Kidney (tissue), 14 donors: ENCODE data around the gene BAZ1A. TPM values are rescaled to one million over a fixed set of nuclear protein-coding genes. Genes with fewer than 3 reads are reported as not detected.
A peak's percentile ranks its signal among the peaks of the same experiment; 100 is the strongest.

Experiments used
- DNase-seq, 5 donors: peaks; one replicate each; pipeline ENCODE4 v3.0.0-alpha.2; 2013 to 2020
- FAIRE-seq: peaks from 2 replicates; lab custom pipeline; 2012; peaks lifted over from hg19 to GRCh38; lab: Jason Lieb, UNC
- H3K27ac ChIP-seq, 2 donors: one replicate each; pipeline ENCODE4 v1.7.0; 2013; ENCODE audit warnings: low read depth in 2 of 2, low read length in 2 of 2, inconsistent platforms in 1 of 2
- H3K27me3 ChIP-seq: one replicate; pipeline ENCODE4 v1.7.1; 2013; ENCODE audit warnings: low read length, inconsistent platforms; ENCODE audit not compliant: control insufficient read depth, insufficient read depth
- H3K36me3 ChIP-seq, 3 donors: one replicate each; pipeline versions ENCODE4 v1.7.0 to v1.7.1; 2013; ENCODE audit warnings: low read length in 3 of 3, control low read depth in 1 of 3, inconsistent platforms in 1 of 3; ENCODE audit not compliant: insufficient read depth in 3 of 3, control insufficient read depth in 2 of 3
- H3K4me1 ChIP-seq, 3 donors: one replicate each; pipeline versions ENCODE4 v1.7.0 to v1.7.1; 2013; ENCODE audit warnings: low read length in 3 of 3, inconsistent platforms in 1 of 3, low read depth in 1 of 3; ENCODE audit not compliant: control insufficient read depth in 2 of 3, insufficient read depth in 2 of 3
- H3K4me3 ChIP-seq, 3 donors: one replicate each; pipeline versions ENCODE4 v1.7.0 to v1.8.1; 2013; ENCODE audit warnings: low read length in 3 of 3, control low read depth in 1 of 3, inconsistent platforms in 1 of 3
- H3K9ac ChIP-seq, 3 donors: one replicate each; pipeline versions ENCODE4 v1.7.0 to v1.7.1; 2013; ENCODE audit warnings: low read length in 3 of 3, control low read depth in 1 of 3, inconsistent platforms in 1 of 3
- H3K9me3 ChIP-seq, 3 donors: one replicate each; pipeline versions ENCODE4 v1.7.0 to v1.7.1; 2013; ENCODE audit warnings: low read length in 3 of 3, control low read depth in 1 of 3, inconsistent platforms in 1 of 3; ENCODE audit not compliant: control insufficient read depth in 2 of 3, insufficient read depth in 1 of 3
- intact Hi-C: fragments of 100-400 bp; cut with DNase I; formaldehyde crosslinking; loops from one replicate; pipeline ENCODE4 v1.11.1; 2022
- polyA plus RNA-seq: library from polyadenylated mRNA; stranded (reverse); fragments of 350-450 nt; fragmentation: Illumina TruSeq; extraction: RNeasy Lipid Tissue Mini Kit (QIAGEN cat#74804); gene quantifications from one replicate; pipeline ENCODE4 v1.2.3, GENCODE V29; 2014; ENCODE audit warnings: low read depth, low replicate concordance; ENCODE audit not compliant: insufficient read depth
- total RNA-seq: library from RNA; stranded (reverse); fragmentation: NEBNext Ultra II Directional; extraction: Animal tissue kit (Norgen Biotek cat#: 25700); gene quantifications from one replicate; pipeline ENCODE4 v1.2.1, GENCODE V29; 2021
- TF ChIP-seq, protein P1 (sequence below): IDR thresholded peaks from 3 replicates; pipeline ENCODE4 v1.5.1; 2012; ENCODE audit warnings: mild to moderate bottlenecking, moderate library complexity, borderline replicate concordance; ENCODE audit not compliant: insufficient read depth; ENCODE audit errors: extremely low read depth
- donor health status: control.
- donor health status: control.
- donor health status: control.
- donor health status: control.
- donor health status: control.
- donor health status: DM: yes; HTN: yes; CAD: no.
- donor health status: Normal renal cell carcinoma (clear cell type).

Gene BAZ1A
- total and polyA plus RNA-seq, 2 donors from 2014 or later = 3.1 to 20.8 TPM

DNA sequence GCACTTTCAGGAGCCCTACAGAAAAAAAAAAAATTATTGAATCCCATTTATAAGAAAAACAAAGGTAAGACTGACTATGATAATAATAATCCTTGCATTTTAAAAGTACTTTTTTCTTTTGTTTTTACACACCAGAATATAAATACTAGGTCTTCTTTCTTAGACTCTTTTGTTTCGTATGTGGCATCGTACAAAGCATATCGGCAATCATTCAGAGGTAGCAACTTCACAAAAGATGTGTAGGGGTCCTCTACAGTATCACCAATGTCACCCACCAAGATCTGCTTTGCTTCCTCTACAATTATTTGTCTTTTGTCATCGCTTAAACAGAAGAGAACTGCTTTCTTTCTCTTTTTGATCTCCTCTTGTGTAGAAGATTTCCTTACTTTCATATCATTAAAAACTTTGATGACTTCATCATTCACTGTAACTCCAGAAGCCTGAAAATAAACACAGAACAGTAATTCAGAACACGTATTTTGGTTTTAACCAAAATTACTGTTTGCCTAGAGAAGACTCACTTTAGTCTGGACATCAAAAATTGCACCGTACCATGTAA is 162.0 kb downstream of the BAZ1A start:
- peak overlapping the region; percentile 65 to 77 (median 76) for H3K9ac ChIP-seq
- H3K27ac ChIP-seq = peak overlapping the region; percentile 87 to 94
- H3K4me1 ChIP-seq = peaks cover 4 to 8% (median 4%) of the 10 kb centered on the region in 3 donors
- DNase-seq (no peak), FAIRE-seq (no peak)
- intact Hi-C loops = no loop called here
- TF ChIP-seq, protein P1, sequence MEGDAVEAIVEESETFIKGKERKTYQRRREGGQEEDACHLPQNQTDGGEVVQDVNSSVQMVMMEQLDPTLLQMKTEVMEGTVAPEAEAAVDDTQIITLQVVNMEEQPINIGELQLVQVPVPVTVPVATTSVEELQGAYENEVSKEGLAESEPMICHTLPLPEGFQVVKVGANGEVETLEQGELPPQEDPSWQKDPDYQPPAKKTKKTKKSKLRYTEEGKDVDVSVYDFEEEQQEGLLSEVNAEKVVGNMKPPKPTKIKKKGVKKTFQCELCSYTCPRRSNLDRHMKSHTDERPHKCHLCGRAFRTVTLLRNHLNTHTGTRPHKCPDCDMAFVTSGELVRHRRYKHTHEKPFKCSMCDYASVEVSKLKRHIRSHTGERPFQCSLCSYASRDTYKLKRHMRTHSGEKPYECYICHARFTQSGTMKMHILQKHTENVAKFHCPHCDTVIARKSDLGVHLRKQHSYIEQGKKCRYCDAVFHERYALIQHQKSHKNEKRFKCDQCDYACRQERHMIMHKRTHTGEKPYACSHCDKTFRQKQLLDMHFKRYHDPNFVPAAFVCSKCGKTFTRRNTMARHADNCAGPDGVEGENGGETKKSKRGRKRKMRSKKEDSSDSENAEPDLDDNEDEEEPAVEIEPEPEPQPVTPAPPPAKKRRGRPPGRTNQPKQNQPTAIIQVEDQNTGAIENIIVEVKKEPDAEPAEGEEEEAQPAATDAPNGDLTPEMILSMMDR = no peak
- no peaks in the 10 kb centered on the region for H3K9me3 ChIP-seq
- H3K27me3 ChIP-seq = no peaks in the 10 kb centered on the region
- peaks cover 3 to 8% (median 6%) of the 10 kb centered on the region in 3 donors for H3K36me3 ChIP-seq
- peak overlapping the region; percentile 80 to 85 (median 84) for H3K4me3 ChIP-seq

DNA sequence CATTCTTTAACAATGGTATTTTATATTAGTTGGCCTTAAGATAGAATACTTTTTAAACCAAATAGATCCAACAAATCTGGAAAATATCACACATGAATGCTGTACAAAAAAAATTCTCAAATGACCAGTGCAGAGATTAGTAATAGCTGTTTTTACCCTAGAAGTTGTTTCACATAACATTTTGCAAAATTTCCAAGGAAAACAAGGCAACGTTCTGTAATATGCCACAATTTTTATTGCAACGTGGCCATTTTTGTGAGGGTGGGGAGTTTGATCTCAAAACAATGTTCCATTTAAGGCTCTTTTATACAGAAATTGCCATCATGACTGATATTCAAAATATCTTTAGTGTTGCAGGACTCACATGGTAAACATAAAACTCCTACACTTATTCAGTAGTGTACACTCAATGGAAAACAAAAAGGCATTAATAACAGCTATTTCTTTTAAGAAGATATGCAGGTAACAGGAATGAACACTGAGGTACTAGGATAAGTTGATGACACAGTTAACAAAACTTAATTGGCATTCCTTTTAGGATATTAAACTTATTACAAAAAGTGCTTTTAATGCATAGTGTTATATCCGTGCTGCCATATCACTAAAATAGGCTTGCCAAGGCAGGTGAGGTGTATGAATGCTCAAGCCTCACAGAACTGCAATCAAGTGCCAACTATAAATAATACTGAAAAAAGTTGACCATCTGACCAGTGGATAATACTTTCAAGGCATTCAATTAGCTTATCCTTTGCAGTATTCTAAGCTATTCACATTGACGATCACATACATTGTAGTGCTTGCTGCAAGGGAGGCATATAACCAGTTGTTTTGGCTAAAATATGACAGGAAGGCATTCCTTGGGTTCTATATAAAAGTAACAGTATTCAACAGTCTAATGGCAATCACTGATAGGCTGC is 163.1 kb downstream of the BAZ1A start:
- Histone ChIP-seq H3K36me3 (peaks cover 3 to 8% (median 6%) of the 10 kb centered on the region in 3 donors), H3K9me3 (no peaks in the 10 kb centered on the region), H3K9ac (no peak overlapping the region), H3K4me3 (no peak overlapping the region), H3K27ac (no peak overlapping the region), H3K4me1 (peaks cover 4 to 8% (median 4%) of the 10 kb centered on the region in 3 donors), H3K27me3 (no peaks in the 10 kb centered on the region)
- intact Hi-C loops = no loop called here
- TF ChIP-seq, protein P1 = no peak
- DNase-seq (no peak), FAIRE-seq (no peak)

DNA sequence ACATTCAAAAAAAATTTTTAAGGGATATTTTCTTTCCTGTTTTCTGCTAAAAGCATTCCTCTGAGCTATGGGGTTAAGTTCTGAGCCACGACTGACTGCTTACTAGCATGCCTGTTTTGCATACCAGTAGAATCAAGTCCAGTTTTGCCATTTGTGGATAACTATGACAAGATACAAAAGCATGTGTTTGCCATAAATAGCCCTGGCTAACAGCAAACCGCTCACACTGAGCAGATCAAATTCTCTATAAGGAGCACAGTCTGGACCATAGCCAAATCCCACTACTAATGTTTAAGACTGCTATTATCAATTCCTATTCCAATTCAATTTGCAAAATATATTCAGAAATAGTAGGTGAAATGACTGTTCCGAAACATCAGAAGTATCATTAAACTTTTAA is 164.0 kb downstream of the BAZ1A start:
- DNase-seq = peak in 1 of 5 donors; percentile 16
- Histone ChIP-seq H3K27ac (no peak overlapping the region), H3K4me1 (peaks cover 4 to 8% (median 4%) of the 10 kb centered on the region in 3 donors), H3K9ac (no peak overlapping the region), H3K4me3 (no peak overlapping the region), H3K9me3 (no peaks in the 10 kb centered on the region), H3K36me3 (peaks cover 3 to 8% (median 6%) of the 10 kb centered on the region in 3 donors), H3K27me3 (no peaks in the 10 kb centered on the region)
- no peak for FAIRE-seq
- intact Hi-C loops = no loop called here
- TF ChIP-seq, protein P1 = no peak
